ENCODE results near the gene HSFX3.
"Not testable (repeated sequence)": the region's sequence is repeated elsewhere in the genome, so short reads cannot be mapped to it uniquely, and the experiment has no call there.

Gene HSFX3

GRCh38 chrX:149549701-149550100 lies at the start of gene HSFX3:
TSS of gene HSFX3 (minus strand) at chrX:149549924. CDS start at chrX:149549852, 72 bp downstream.
- H3K4me3 ChIP-seq (ENCODE audit: low read length) = not testable (repeated sequence)

GRCh38 chrX:149598603-149599002 lies 48.9 kb upstream of the HSFX3 start:
- H3K4me3 ChIP-seq (ENCODE audit: low read length) = not testable (repeated sequence)

GRCh38 chrX:149595943-149596342 lies 46.2 kb upstream of the HSFX3 start:
- H3K4me3 ChIP-seq (ENCODE audit: low read length) = not testable (repeated sequence)

GRCh38 chrX:149595214-149595613 lies 45.5 kb upstream of the HSFX3 start, which contains the start of gene HSFX2:
TSS of gene HSFX2 (minus strand) at chrX:149595314. CDS start at chrX:149594700, 614 bp downstream.
- not testable (repeated sequence) for H3K4me3 ChIP-seq (ENCODE audit: low read length)

- not testable (repeated sequence) for H3K4me3 ChIP-seq (ENCODE audit: low read length)
Observed at GRCh38 chrX:149590993-149591392, 41.3 kb upstream of the HSFX3 start.

GRCh38 chrX:149587359-149587758 lies 37.6 kb upstream of the HSFX3 start, which contains the start of gene MAGEA9B:
TSS of gene MAGEA9B (minus strand) at chrX:149587459. CDS start at chrX:149583179, 4,280 bp downstream.
- H3K4me3 ChIP-seq (ENCODE audit: low read length) = not testable (repeated sequence)

- H3K4me3 ChIP-seq (ENCODE audit: low read length) = not testable (repeated sequence)
Observed at GRCh38 chrX:149585631-149586030, 35.9 kb upstream of the HSFX3 start.

GRCh38 chrX:149573456-149573855 lies 23.7 kb upstream of the HSFX3 start:
- not testable (repeated sequence) for H3K4me3 ChIP-seq (ENCODE audit: low read length)

GRCh38 chrX:149572743-149573142 lies 23.0 kb upstream of the HSFX3 start:
- no peak overlapping the region for H3K4me3 ChIP-seq (ENCODE audit: low read length)
- no peak for TF ChIP-seq ZNF274 (IDR thresholded peaks at IDR 0.05; ENCODE audit: low read depth, low read length)

- no peak overlapping the region for H3K4me3 ChIP-seq (ENCODE audit: low read length)
- TF ChIP-seq ZNF274 (IDR thresholded peaks at IDR 0.05; ENCODE audit: low read depth, low read length) = no peak
Observed at GRCh38 chrX:149571770-149572169, 22.0 kb upstream of the HSFX3 start.

- no peak for TF ChIP-seq ZNF274 (IDR thresholded peaks at IDR 0.05; ENCODE audit: low read depth, low read length)
- no peak overlapping the region for H3K4me3 ChIP-seq (ENCODE audit: low read length)
Observed at GRCh38 chrX:149570668-149571067, 20.9 kb upstream of the HSFX3 start.

GRCh38 chrX:149569770-149570169 lies 20.0 kb upstream of the HSFX3 start:
- no peak overlapping the region for H3K4me3 ChIP-seq (ENCODE audit: low read length)
- TF ChIP-seq ZNF274 (IDR thresholded peaks at IDR 0.05; ENCODE audit: low read depth, low read length) = no peak

- TF ChIP-seq ZNF274 (IDR thresholded peaks at IDR 0.05; ENCODE audit: low read depth, low read length) = no peak
- no peak overlapping the region for H3K4me3 ChIP-seq (ENCODE audit: low read length)
Observed at GRCh38 chrX:149568701-149569296, 19.1 kb upstream of the HSFX3 start.

GRCh38 chrX:149567621-149568417 lies 18.1 kb upstream of the HSFX3 start:
- no peak overlapping the region for H3K4me3 ChIP-seq (ENCODE audit: low read length)

GRCh38 chrX:149563359-149563758 lies 13.6 kb upstream of the HSFX3 start:
- no peak overlapping the region for H3K4me3 ChIP-seq (ENCODE audit: low read length)
- no peak for TF ChIP-seq ZNF274 (IDR thresholded peaks at IDR 0.05; ENCODE audit: low read depth, low read length)

More at GRCh38 chrX:149567621-149568417, 18.1 kb upstream of the HSFX3 start:
- no peak for TF ChIP-seq ZNF274 (IDR thresholded peaks at IDR 0.05; ENCODE audit: low read depth, low read length)

- H3K4me3 ChIP-seq (ENCODE audit: low read length) = not testable (repeated sequence)
Observed at GRCh38 chrX:149555251-149555650, 5.5 kb upstream of the HSFX3 start.

- H3K4me3 ChIP-seq (ENCODE audit: low read length) = not testable (repeated sequence)
Observed at GRCh38 chrX:149551939-149552248, 2.2 kb upstream of the HSFX3 start.

- not testable (repeated sequence) for H3K4me3 ChIP-seq (ENCODE audit: low read length)
Observed at GRCh38 chrX:149551245-149551938, 1.7 kb upstream of the HSFX3 start.

- not testable (repeated sequence) for H3K4me3 ChIP-seq (ENCODE audit: low read length)
Observed at GRCh38 chrX:149550454-149550853, 730 bp upstream of the HSFX3 start.

- not testable (repeated sequence) for H3K4me3 ChIP-seq (ENCODE audit: low read length)
Observed at GRCh38 chrX:149547782-149548181, 1.9 kb downstream of the HSFX3 start.

GRCh38 chrX:149546962-149547361 lies 2.8 kb downstream of the HSFX3 start:
- H3K4me3 ChIP-seq (ENCODE audit: low read length) = not testable (repeated sequence)

Data from GM08714 (cell line).